Mucosa of descending colon (tissue), 3 donors: ENCODE results near the gene HOXB8. TPM values are rescaled to one million over a fixed set of nuclear protein-coding genes. Genes with fewer than 3 reads are reported as not detected.
A peak's percentile ranks its signal among the peaks of the same experiment; 100 is the strongest.

Experiments used
- ATAC-seq: fragments of 200-7000 bp; cut with Tn5 transposase; one replicate; pipeline ENCODE4 v1.9.1; 2020; ENCODE audit warnings: mild to moderate bottlenecking, moderate library complexity
- DNase-seq, 3 donors: peaks; one replicate each; pipeline ENCODE4 v3.0.0-alpha.2; 2020
- H3K36me3 ChIP-seq: fragments of 200-600 bp; one replicate; pipeline ENCODE4 v1.8.0; 2021; ENCODE audit warnings: low read depth, mild to moderate bottlenecking
- H3K4me1 ChIP-seq: fragments of 200-600 bp; one replicate; pipeline ENCODE4 v1.8.0; 2021; ENCODE audit warnings: low read depth, mild to moderate bottlenecking
- H3K4me3 ChIP-seq: fragments of 200-600 bp; one replicate; pipeline ENCODE4 v1.8.0; 2021; ENCODE audit warnings: mild to moderate bottlenecking
- H3K9me3 ChIP-seq: fragments of 200-600 bp; one replicate; pipeline ENCODE4 v1.8.0; 2021; ENCODE audit warnings: mild to moderate bottlenecking
- CTCF ChIP-seq: fragments of 200-600 bp; IDR thresholded peaks from one replicate; pipeline ENCODE4 v1.8.0; 2022; ENCODE audit warnings: antibody characterized with exemption, mild to moderate bottlenecking
- intact Hi-C, 2 donors: fragments of 100-400 bp; cut with DNase I in 1 of 2; cut with micrococcal nuclease in 1 of 2; formaldehyde crosslinking; loops; one replicate each; pipeline versions ENCODE4 v1.11.0 to v1.11.1; 2022; cut with DNase I, micrococcal nuclease
- total RNA-seq, 3 donors: library from RNA; stranded (reverse); fragmentation: NEBNext Ultra II Directional in 2 of 3; extraction: Animal tissue kit (Norgen Biotek cat#: 25700) in 2 of 3; gene quantifications; one replicate each; pipeline versions ENCODE4 v1.2.1 to v1.2.4, GENCODE V29; 2021 to 2023
- donor health status: DM: no; HTN: no; CAD: no; lungs with moderate emphysema.
- donor health status: DM: no; HTN: no; CAD: no.
- donor health status: DM: no; HTN: yes; CAD: no.

The HOXB8 gene
- total RNA-seq, 3 donors from 2014 or later, result 4.2 to 7.5 (median 5.6) TPM

- H3K36me3 ChIP-seq, result no peaks in the 10 kb centered on the region
- H3K4me3 ChIP-seq, result no peak overlapping the region
- peaks cover 18% of the 10 kb centered on the region for H3K4me1 ChIP-seq
- no peaks in the 10 kb centered on the region for H3K9me3 ChIP-seq
- no peak for TF ChIP-seq CTCF
- DNase-seq (peak; percentile 70 to 80 (median 77)), ATAC-seq (peak; percentile 60)
- intact Hi-C loops, result no loop called here
Observed at GRCh38 chr17:48630925-48631692, 16.0 kb upstream of the HOXB8 start.

GRCh38 chr17:48630009-48630924 lies 15.2 kb upstream of the HOXB8 start:
- Histone ChIP-seq H3K9me3 (no peaks in the 10 kb centered on the region), H3K4me1 (peaks cover 27% of the 10 kb centered on the region), H3K4me3 (no peak overlapping the region), H3K36me3 (no peaks in the 10 kb centered on the region)
- DNase-seq (peak; percentile 39 to 58 (median 46)), ATAC-seq (no peak)
- TF ChIP-seq CTCF, result no peak
- intact Hi-C loops, result no loop called here

- intact Hi-C loops, result loop anchor here in 1 of 2 donors (10.0 kb wide), 1 partner anchor 295 kb away; no protein-coding TSS in a partner anchor
Observed at GRCh38 chr17:48629411-48629759, 14.3 kb upstream of the HOXB8 start.

GRCh38 chr17:48628649-48629410 lies 13.7 kb upstream of the HOXB8 start:
- Histone ChIP-seq H3K4me1 (peaks cover 31% of the 10 kb centered on the region), H3K36me3 (no peaks in the 10 kb centered on the region), H3K9me3 (no peaks in the 10 kb centered on the region), H3K4me3 (no peak overlapping the region)
- DNase-seq, result peak in 2 of 3 donors; percentile 27 to 42
- TF ChIP-seq CTCF, result no peak
- intact Hi-C loops, result loop anchor here in 1 of 2 donors (10.0 kb wide), 1 partner anchor 294 kb away; no protein-coding TSS in a partner anchor
- no peak for ATAC-seq

More at GRCh38 chr17:48629411-48629759, 14.3 kb upstream of the HOXB8 start:
- Histone ChIP-seq H3K9me3 (no peaks in the 10 kb centered on the region), H3K4me3 (no peak overlapping the region), H3K36me3 (no peaks in the 10 kb centered on the region), H3K4me1 (peaks cover 34% of the 10 kb centered on the region)
- DNase-seq (peak; percentile 17 to 44 (median 43)), ATAC-seq (no peak)
- TF ChIP-seq CTCF, result no peak
